GM13977 (cell line): ENCODE results near the gene GDF11.

ENCODE experiments used
- DNase-seq: peaks from one replicate; pipeline ENCODE4 v3.0.0; 2012; ENCODE audit warnings: low spot score
- CTCF ChIP-seq: IDR thresholded peaks from 2 replicates; pipeline ENCODE4 v1.5.1; 2012; ENCODE audit warnings: mild to moderate bottlenecking, control low read depth; ENCODE audit not compliant: insufficient read depth; ENCODE audit errors: extremely low read depth, missing control alignments
- in situ Hi-C: fragments of 300-500 bp; cut with MboI; formaldehyde crosslinking; loops from one replicate; pipeline ENCODE4 v1.12.0; 2022; ENCODE audit warnings: low sequenced_read_pairs, low pct_unique_long_range_greater_than_20kb, mixed read lengths, inconsistent platforms; ENCODE audit not compliant: unreplicated experiment

GDF11 gene

DNA sequence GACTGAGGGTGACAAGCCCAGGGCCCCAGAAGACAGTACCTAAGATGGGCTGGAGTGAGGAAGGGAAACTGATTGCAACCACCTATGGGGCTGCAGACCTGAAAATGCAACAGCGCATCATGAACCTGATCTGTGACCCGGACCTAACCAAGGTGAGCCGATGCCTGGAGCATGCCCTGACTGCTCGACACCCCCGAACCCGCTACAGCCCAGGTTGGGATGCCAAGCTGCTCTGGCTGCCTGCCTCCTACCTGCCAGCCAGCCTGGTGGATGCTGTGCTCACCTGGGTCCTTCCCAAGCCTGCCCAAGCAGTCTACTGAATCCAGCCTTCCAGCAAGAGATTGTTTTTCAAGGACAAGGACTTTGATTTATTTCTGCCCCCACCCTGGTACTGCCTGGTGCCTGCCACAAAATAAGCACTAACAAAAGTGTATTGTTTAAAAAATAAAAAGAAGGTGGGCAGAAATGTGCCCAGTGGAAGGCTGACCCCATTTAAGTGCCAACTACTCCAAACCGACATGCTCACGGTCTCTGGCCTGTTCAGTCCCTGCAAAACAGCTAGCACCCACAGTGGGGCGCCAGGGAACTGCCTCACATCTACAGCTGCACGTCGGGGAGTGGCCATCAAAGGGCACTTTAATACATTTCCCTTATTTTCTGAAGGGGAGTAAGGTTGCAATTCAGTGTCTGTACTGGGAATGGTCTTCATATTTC lies 18.5 kb upstream of the GDF11 start:
- in situ Hi-C loops, result no loop called here
- peak; percentile 75 for TF ChIP-seq CTCF
- peak; percentile 59 for DNase-seq

GRCh38 chr12:55724940-55725309 lies 18.0 kb upstream of the GDF11 start:
- DNase-seq, result no peak
- no peak for TF ChIP-seq CTCF
- in situ Hi-C loops, result loop anchor here (25.0 kb wide), 1 partner anchor 312 kb away; the partner anchor contains the start of gene RPS26

GRCh38 chr12:55725556-55725955 lies 17.4 kb upstream of the GDF11 start:
- DNase-seq, result no peak
- in situ Hi-C loops, result loop anchor here (25.0 kb wide), 1 partner anchor 312 kb away; the partner anchor contains the start of gene RPS26
- TF ChIP-seq CTCF, result no peak

DNA sequence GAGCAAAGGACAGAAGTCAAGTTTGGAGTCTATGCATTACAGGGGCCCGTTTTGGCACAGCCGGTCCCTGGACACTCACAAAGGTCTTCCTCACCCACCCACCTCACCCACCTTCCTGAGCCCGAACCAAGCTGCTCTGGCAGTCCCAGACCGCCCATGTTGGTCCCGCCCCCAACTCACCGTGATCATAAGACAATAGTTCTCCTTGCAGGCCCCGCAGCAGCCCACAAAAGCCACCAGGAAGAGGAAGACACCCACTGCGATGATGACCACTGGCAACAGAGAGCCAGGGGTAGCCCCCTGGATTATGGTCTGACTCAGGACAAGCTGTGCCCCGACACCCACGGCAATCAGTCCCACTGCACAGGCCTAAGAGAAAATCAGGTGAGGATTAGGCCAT lies 16.0 kb upstream of the GDF11 start:
- in situ Hi-C loops, result loop anchor here (25.0 kb wide), 1 partner anchor 310 kb away; the partner anchor contains the start of gene RPS26
- no peak for TF ChIP-seq CTCF
- DNase-seq, result no peak

GRCh38 chr12:55727643-55728185 lies 15.2 kb upstream of the GDF11 start:
- no peak for TF ChIP-seq CTCF
- in situ Hi-C loops, result loop anchor here (25.0 kb wide), 1 partner anchor 310 kb away; the partner anchor contains the start of gene RPS26
- no peak for DNase-seq

- in situ Hi-C loops, result loop anchor here (25.0 kb wide), 1 partner anchor 309 kb away; the partner anchor contains the start of gene RPS26
- TF ChIP-seq CTCF, result no peak
- peak; percentile 47 for DNase-seq
These were observed 14.6 kb upstream of the GDF11 start for GRCh38 chr12:55728186-55728938.
